ENCODE results near the gene IRX4.

- TF ChIP-seq CTCF (conservative IDR thresholded peaks at IDR 0.05; ENCODE audit: low read depth in 2 of 2) (no peak), ZNF331 (CRISPR knock-in tag; IDR thresholded peaks at IDR 0.05; ENCODE audit: low read depth) (no peak), JUNB (IDR thresholded peaks at IDR 0.05; ENCODE audit: unreplicated experiment) (no peak), CREB1 (CRISPR knock-in tag; IDR thresholded peaks at IDR 0.05; ENCODE audit: low read depth) (no peak), EZH2 (IDR thresholded peaks at IDR 0.05; ENCODE audit: low read depth, unreplicated experiment) (no peak), EZH2phosphoT487 (IDR thresholded peaks at IDR 0.05; ENCODE audit: unreplicated experiment) (no peak), REST (IDR thresholded peaks at IDR 0.05; ENCODE audit: unreplicated experiment) (no peak)
Observed at GRCh38 chr5:1899201-1899600, 16.5 kb upstream of the IRX4 start.

Measured in GM23338 (cell line).